ENCODE results near the gene PTBP2. TPM values are rescaled to one million over a fixed set of nuclear protein-coding genes. Genes with fewer than 3 reads are reported as not detected.

The PTBP2 gene
- total and polyA plus RNA-seq, 4 donors: 2.5 to 14.6 (median 9.0) TPM

DNA sequence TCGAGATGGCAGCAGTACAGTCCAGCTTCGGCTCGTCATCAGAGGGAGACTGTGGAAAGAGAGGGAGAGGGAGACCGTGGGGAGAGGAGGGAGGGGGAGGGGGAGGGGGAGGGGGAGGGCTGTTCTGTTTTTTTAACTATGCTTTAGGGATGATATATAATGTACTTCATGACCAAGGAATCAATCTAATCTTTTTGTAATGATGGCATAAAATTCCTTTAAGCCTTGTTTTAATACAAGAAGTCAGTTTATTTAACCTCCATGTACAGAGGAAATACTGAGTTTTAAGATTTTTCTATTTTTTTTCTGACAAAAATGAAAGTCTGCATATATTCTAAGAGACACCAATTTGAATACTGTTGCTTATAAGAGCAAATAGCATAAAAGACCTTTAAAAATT, 41.9 kb downstream of the PTBP2 start:
- peaks cover 0 to 6% (median 1%) of the 10 kb centered on the region in 4 donors for H3K4me1 ChIP-seq (ENCODE audit: control insufficient read depth in 4 of 4, insufficient read depth in 4 of 4, low read length in 3 of 4)
- no peaks in the 10 kb centered on the region for H3K9me3 ChIP-seq (ENCODE audit: control insufficient read depth in 4 of 4, low read length in 3 of 4)
- DNase-seq (ENCODE audit: low spot score): no peak
- WGBS: 92% methylated on average over 4 of the region's 4 CpGs
- H3K27ac ChIP-seq (ENCODE audit: low read depth in 1 of 2, low read length in 2 of 2): no peak overlapping the region
- no peak overlapping the region for H3K9ac ChIP-seq (ENCODE audit: low read depth in 1 of 2, low read length in 2 of 2)
- H3K4me3 ChIP-seq (ENCODE audit: low read depth in 1 of 3, low read length in 3 of 3): no peak overlapping the region
- no peaks in the 10 kb centered on the region for H3K27me3 ChIP-seq (ENCODE audit: control insufficient read depth in 4 of 4, insufficient read depth in 4 of 4, low read length in 3 of 4)
- H3K36me3 ChIP-seq (ENCODE audit: control insufficient read depth in 4 of 4, insufficient read depth in 3 of 4, low read depth in 1 of 4, low read length in 3 of 4): peaks cover 0 to 2% (median 0%) of the 10 kb centered on the region in 4 donors
- TF ChIP-seq, protein P1, sequence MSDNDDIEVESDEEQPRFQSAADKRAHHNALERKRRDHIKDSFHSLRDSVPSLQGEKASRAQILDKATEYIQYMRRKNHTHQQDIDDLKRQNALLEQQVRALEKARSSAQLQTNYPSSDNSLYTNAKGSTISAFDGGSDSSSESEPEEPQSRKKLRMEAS (IDR thresholded peaks at IDR 0.05): no peak
- TF ChIP-seq EGR1 (IDR thresholded peaks at IDR 0.05; ENCODE audit: low read depth in 2 of 2) (no peak), SP1 (IDR thresholded peaks at IDR 0.05) (no peak), HNF4G (IDR thresholded peaks at IDR 0.05) (no peak), HNF4A (conservative IDR thresholded peaks at IDR 0.05) (no peak)

DNA sequence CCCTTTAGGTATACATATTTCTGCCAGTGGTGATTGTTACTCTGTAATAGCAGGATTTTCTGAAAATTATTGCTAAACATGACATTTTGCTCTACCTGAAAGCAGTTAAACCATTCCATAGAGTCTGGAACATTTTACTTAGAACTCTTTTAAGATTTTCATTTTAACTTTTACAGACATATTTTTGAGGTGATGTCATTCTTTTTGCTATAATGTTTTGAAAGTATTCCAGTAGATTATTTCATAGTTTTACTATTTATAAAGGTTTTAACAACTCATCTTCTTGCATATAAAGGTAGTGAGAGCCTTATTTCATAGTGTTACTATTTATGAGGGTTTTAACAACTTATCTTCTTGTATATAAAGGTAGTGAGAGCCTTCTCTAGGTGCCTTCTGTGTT, 42.9 kb downstream of the PTBP2 start:
- Histone ChIP-seq H3K27ac (ENCODE audit: low read depth in 1 of 2, low read length in 2 of 2) (no peak overlapping the region), H3K9me3 (ENCODE audit: control insufficient read depth in 4 of 4, low read length in 3 of 4) (no peaks in the 10 kb centered on the region), H3K4me1 (ENCODE audit: control insufficient read depth in 4 of 4, insufficient read depth in 4 of 4, low read length in 3 of 4) (peaks cover 0 to 6% (median 1%) of the 10 kb centered on the region in 4 donors), H3K36me3 (ENCODE audit: control insufficient read depth in 4 of 4, insufficient read depth in 3 of 4, low read depth in 1 of 4, low read length in 3 of 4) (no peaks in the 10 kb centered on the region), H3K9ac (ENCODE audit: low read depth in 1 of 2, low read length in 2 of 2) (no peak overlapping the region), H3K4me3 (ENCODE audit: low read depth in 1 of 3, low read length in 3 of 3) (no peak overlapping the region), H3K27me3 (ENCODE audit: control insufficient read depth in 4 of 4, insufficient read depth in 4 of 4, low read length in 3 of 4) (no peaks in the 10 kb centered on the region)
- TF ChIP-seq, protein P2, sequence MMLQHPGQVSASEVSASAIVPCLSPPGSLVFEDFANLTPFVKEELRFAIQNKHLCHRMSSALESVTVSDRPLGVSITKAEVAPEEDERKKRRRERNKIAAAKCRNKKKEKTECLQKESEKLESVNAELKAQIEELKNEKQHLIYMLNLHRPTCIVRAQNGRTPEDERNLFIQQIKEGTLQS (IDR thresholded peaks at IDR 0.05): no peak
- TF ChIP-seq TAF1 (conservative IDR thresholded peaks at IDR 0.05) (no peak), HNF4A (conservative IDR thresholded peaks at IDR 0.05) (no peak), GABPA (IDR thresholded peaks at IDR 0.05 in 1 of 2, conservative IDR thresholded peaks at IDR 0.05 in 1 of 2) (no peak), NR2F2 (IDR thresholded peaks at IDR 0.05) (no peak), FOXA2 (IDR thresholded peaks at IDR 0.05) (no peak), YY1 (IDR thresholded peaks at IDR 0.05) (no peak), FOXA1 (IDR thresholded peaks at IDR 0.05) (no peak), SP1 (IDR thresholded peaks at IDR 0.05) (no peak), EGR1 (IDR thresholded peaks at IDR 0.05; ENCODE audit: low read depth in 2 of 2) (no peak), RAD21 (IDR thresholded peaks at IDR 0.05) (no peak), RXRA (IDR thresholded peaks at IDR 0.05) (no peak), JUND (IDR thresholded peaks at IDR 0.05) (no peak), HNF4G (IDR thresholded peaks at IDR 0.05) (no peak)
- TF ChIP-seq, protein P1 (IDR thresholded peaks at IDR 0.05): no peak
- TF ChIP-seq, protein P3, sequence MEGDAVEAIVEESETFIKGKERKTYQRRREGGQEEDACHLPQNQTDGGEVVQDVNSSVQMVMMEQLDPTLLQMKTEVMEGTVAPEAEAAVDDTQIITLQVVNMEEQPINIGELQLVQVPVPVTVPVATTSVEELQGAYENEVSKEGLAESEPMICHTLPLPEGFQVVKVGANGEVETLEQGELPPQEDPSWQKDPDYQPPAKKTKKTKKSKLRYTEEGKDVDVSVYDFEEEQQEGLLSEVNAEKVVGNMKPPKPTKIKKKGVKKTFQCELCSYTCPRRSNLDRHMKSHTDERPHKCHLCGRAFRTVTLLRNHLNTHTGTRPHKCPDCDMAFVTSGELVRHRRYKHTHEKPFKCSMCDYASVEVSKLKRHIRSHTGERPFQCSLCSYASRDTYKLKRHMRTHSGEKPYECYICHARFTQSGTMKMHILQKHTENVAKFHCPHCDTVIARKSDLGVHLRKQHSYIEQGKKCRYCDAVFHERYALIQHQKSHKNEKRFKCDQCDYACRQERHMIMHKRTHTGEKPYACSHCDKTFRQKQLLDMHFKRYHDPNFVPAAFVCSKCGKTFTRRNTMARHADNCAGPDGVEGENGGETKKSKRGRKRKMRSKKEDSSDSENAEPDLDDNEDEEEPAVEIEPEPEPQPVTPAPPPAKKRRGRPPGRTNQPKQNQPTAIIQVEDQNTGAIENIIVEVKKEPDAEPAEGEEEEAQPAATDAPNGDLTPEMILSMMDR (IDR thresholded peaks at IDR 0.05; ENCODE audit: low read depth, low read length, missing input control): no peak
- TF ChIP-seq, protein P4, sequence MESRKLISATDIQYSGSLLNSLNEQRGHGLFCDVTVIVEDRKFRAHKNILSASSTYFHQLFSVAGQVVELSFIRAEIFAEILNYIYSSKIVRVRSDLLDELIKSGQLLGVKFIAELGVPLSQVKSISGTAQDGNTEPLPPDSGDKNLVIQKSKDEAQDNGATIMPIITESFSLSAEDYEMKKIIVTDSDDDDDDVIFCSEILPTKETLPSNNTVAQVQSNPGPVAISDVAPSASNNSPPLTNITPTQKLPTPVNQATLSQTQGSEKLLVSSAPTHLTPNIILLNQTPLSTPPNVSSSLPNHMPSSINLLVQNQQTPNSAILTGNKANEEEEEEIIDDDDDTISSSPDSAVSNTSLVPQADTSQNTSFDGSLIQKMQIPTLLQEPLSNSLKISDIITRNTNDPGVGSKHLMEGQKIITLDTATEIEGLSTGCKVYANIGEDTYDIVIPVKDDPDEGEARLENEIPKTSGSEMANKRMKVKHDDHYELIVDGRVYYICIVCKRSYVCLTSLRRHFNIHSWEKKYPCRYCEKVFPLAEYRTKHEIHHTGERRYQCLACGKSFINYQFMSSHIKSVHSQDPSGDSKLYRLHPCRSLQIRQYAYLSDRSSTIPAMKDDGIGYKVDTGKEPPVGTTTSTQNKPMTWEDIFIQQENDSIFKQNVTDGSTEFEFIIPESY (IDR thresholded peaks at IDR 0.05): no peak
- TF ChIP-seq, protein P5, sequence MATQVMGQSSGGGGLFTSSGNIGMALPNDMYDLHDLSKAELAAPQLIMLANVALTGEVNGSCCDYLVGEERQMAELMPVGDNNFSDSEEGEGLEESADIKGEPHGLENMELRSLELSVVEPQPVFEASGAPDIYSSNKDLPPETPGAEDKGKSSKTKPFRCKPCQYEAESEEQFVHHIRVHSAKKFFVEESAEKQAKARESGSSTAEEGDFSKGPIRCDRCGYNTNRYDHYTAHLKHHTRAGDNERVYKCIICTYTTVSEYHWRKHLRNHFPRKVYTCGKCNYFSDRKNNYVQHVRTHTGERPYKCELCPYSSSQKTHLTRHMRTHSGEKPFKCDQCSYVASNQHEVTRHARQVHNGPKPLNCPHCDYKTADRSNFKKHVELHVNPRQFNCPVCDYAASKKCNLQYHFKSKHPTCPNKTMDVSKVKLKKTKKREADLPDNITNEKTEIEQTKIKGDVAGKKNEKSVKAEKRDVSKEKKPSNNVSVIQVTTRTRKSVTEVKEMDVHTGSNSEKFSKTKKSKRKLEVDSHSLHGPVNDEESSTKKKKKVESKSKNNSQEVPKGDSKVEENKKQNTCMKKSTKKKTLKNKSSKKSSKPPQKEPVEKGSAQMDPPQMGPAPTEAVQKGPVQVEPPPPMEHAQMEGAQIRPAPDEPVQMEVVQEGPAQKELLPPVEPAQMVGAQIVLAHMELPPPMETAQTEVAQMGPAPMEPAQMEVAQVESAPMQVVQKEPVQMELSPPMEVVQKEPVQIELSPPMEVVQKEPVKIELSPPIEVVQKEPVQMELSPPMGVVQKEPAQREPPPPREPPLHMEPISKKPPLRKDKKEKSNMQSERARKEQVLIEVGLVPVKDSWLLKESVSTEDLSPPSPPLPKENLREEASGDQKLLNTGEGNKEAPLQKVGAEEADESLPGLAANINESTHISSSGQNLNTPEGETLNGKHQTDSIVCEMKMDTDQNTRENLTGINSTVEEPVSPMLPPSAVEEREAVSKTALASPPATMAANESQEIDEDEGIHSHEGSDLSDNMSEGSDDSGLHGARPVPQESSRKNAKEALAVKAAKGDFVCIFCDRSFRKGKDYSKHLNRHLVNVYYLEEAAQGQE (IDR thresholded peaks at IDR 0.05): no peak
- no peak for DNase-seq (ENCODE audit: low spot score)

Data from liver (tissue), 9 donors.